ENCODE data around the gene SPATA7. TPM values are rescaled to one million over a fixed set of nuclear protein-coding genes. Genes with fewer than 3 reads are reported as not detected.

The SPATA7 gene
- total RNA-seq, 1 donor from 2014 or later, result 6.5 TPM

- H3K36me3 Mint-ChIP-seq (ENCODE audit: low read depth, unreplicated experiment), result peaks cover 18% of the 10 kb centered on the region
- H3K4me1 Mint-ChIP-seq (ENCODE audit: low read depth, unreplicated experiment), result peaks cover 3% of the 10 kb centered on the region
- no peak overlapping the region for H3K27ac Mint-ChIP-seq (ENCODE audit: unreplicated experiment)
- H3K9me3 Mint-ChIP-seq (ENCODE audit: unreplicated experiment), result no peaks in the 10 kb centered on the region
- Histone ChIP-seq H3K79me2 (ENCODE audit: insufficient read depth, low read length) (no peaks in the 10 kb centered on the region), H3K9me3 (ENCODE audit: insufficient read depth, low read depth, low read length) (no peaks in the 10 kb centered on the region), H3K36me3 (ENCODE audit: insufficient read depth, low read length) (peaks cover 25% of the 10 kb centered on the region), H2AFZ (ENCODE audit: low read depth, low read length) (no peak overlapping the region), H3K27ac (ENCODE audit: low read depth, low read length) (no peak overlapping the region), H4K20me1 (ENCODE audit: insufficient read depth, low read length) (peaks cover 27% of the 10 kb centered on the region), H3K4me2 (ENCODE audit: low read length) (no peak overlapping the region), H3K4me3 (ENCODE audit: insufficient read depth, low read depth, low read length) (no peak overlapping the region), H3K27me3 (ENCODE audit: insufficient read depth, low read length) (no peaks in the 10 kb centered on the region), H3K9ac (ENCODE audit: low read length) (no peak overlapping the region), H3K4me1 (ENCODE audit: insufficient read depth, low read length) (no peaks in the 10 kb centered on the region)
- H3K27me3 Mint-ChIP-seq (ENCODE audit: low read depth, unreplicated experiment), result no peaks in the 10 kb centered on the region
- FAIRE-seq (no peak), DNase-seq (ENCODE audit: low read depth) (no peak)
- H3K4me3 Mint-ChIP-seq (ENCODE audit: unreplicated experiment), result no peak overlapping the region
- TF ChIP-seq EZH2 (IDR thresholded peaks at IDR 0.05; ENCODE audit: insufficient read depth, low read length) (no peak), CTCF (IDR thresholded peaks at IDR 0.05; ENCODE audit: insufficient read depth, low read depth, low read length) (no peak)
Observed at GRCh38 chr14:88481059-88481458, 95.6 kb downstream of the SPATA7 start.

- Mint-ChIP-seq H3K27me3 (ENCODE audit: low read depth, unreplicated experiment) (no peaks in the 10 kb centered on the region), H3K4me1 (ENCODE audit: low read depth, unreplicated experiment) (peaks cover under 1% of the 10 kb centered on the region), H3K4me3 (ENCODE audit: unreplicated experiment) (no peak overlapping the region), H3K27ac (ENCODE audit: unreplicated experiment) (no peak overlapping the region), H3K36me3 (ENCODE audit: low read depth, unreplicated experiment) (peaks cover 18% of the 10 kb centered on the region), H3K9me3 (ENCODE audit: unreplicated experiment) (no peaks in the 10 kb centered on the region)
- DNase-seq (ENCODE audit: low read depth) (no peak), FAIRE-seq (no peak)
- no peak overlapping the region for H3K27ac ChIP-seq (ENCODE audit: low read depth, low read length)
- H3K4me1 ChIP-seq (ENCODE audit: insufficient read depth, low read length), result no peaks in the 10 kb centered on the region
- H3K79me2 ChIP-seq (ENCODE audit: insufficient read depth, low read length), result no peaks in the 10 kb centered on the region
- no peaks in the 10 kb centered on the region for H3K27me3 ChIP-seq (ENCODE audit: insufficient read depth, low read length)
- H3K9ac ChIP-seq (ENCODE audit: low read length), result no peak overlapping the region
- no peaks in the 10 kb centered on the region for H3K9me3 ChIP-seq (ENCODE audit: insufficient read depth, low read depth, low read length)
- no peak overlapping the region for H2AFZ ChIP-seq (ENCODE audit: low read depth, low read length)
- peaks cover 24% of the 10 kb centered on the region for H3K36me3 ChIP-seq (ENCODE audit: insufficient read depth, low read length)
- peaks cover 20% of the 10 kb centered on the region for H4K20me1 ChIP-seq (ENCODE audit: insufficient read depth, low read length)
- no peak overlapping the region for H3K4me2 ChIP-seq (ENCODE audit: low read length)
- no peak overlapping the region for H3K4me3 ChIP-seq (ENCODE audit: insufficient read depth, low read depth, low read length)
- no peak for TF ChIP-seq CTCF (IDR thresholded peaks at IDR 0.05; ENCODE audit: insufficient read depth, low read depth, low read length)
- TF ChIP-seq EZH2 (IDR thresholded peaks at IDR 0.05; ENCODE audit: insufficient read depth, low read length), result no peak
Observed at GRCh38 chr14:88481794-88482193, 96.3 kb downstream of the SPATA7 start.

GRCh38 chr14:88482524-88482923, 97.1 kb downstream of the SPATA7 start:
- no peak overlapping the region for H3K4me2 ChIP-seq (ENCODE audit: low read length)
- Mint-ChIP-seq H3K4me3 (ENCODE audit: unreplicated experiment) (no peak overlapping the region), H3K9me3 (ENCODE audit: unreplicated experiment) (no peaks in the 10 kb centered on the region), H3K36me3 (ENCODE audit: low read depth, unreplicated experiment) (peaks cover 18% of the 10 kb centered on the region), H3K27me3 (ENCODE audit: low read depth, unreplicated experiment) (no peaks in the 10 kb centered on the region), H3K4me1 (ENCODE audit: low read depth, unreplicated experiment) (no peaks in the 10 kb centered on the region), H3K27ac (ENCODE audit: unreplicated experiment) (no peak overlapping the region)
- no peak overlapping the region for H3K9ac ChIP-seq (ENCODE audit: low read length)
- peaks cover 14% of the 10 kb centered on the region for H4K20me1 ChIP-seq (ENCODE audit: insufficient read depth, low read length)
- H2AFZ ChIP-seq (ENCODE audit: low read depth, low read length), result no peak overlapping the region
- H3K36me3 ChIP-seq (ENCODE audit: insufficient read depth, low read length), result peaks cover 21% of the 10 kb centered on the region
- TF ChIP-seq EZH2 (IDR thresholded peaks at IDR 0.05; ENCODE audit: insufficient read depth, low read length), result no peak
- TF ChIP-seq CTCF (IDR thresholded peaks at IDR 0.05; ENCODE audit: insufficient read depth, low read depth, low read length), result no peak
- no peak for DNase-seq (ENCODE audit: low read depth)
- no peak overlapping the region for H3K27ac ChIP-seq (ENCODE audit: low read depth, low read length)
- no peak for FAIRE-seq
- no peaks in the 10 kb centered on the region for H3K79me2 ChIP-seq (ENCODE audit: insufficient read depth, low read length)
- no peak overlapping the region for H3K4me3 ChIP-seq (ENCODE audit: insufficient read depth, low read depth, low read length)
- no peaks in the 10 kb centered on the region for H3K4me1 ChIP-seq (ENCODE audit: insufficient read depth, low read length)
- H3K9me3 ChIP-seq (ENCODE audit: insufficient read depth, low read depth, low read length), result no peaks in the 10 kb centered on the region
- H3K27me3 ChIP-seq (ENCODE audit: insufficient read depth, low read length), result no peaks in the 10 kb centered on the region

Other genes starting within 250 kb of the SPATA7 start
- gene KCNK10, start 62.4 kb upstream of the SPATA7 start, total RNA-seq, result 0.12 and 0.14 TPM in 2 replicates
- 30.1 and 30.2 TPM in 2 replicates for gene PTPN21, start 169.3 kb downstream of the SPATA7 start, total RNA-seq
- gene ZC3H14, start 177.4 kb downstream of the SPATA7 start, total RNA-seq, result 55.2 and 55.8 TPM in 2 replicates

All from astrocyte (in vitro differentiated cells and primary cell).